K562 (cell line): ENCODE results near the gene PLAC8. TPM values are rescaled to one million over a fixed set of nuclear protein-coding genes. Genes with fewer than 3 reads are reported as not detected.
A peak's percentile ranks its signal among the peaks of the same experiment; 100 is the strongest.
"Not testable (repeated sequence)": the region's sequence is repeated elsewhere in the genome, so short reads cannot be mapped to it uniquely, and the experiment has no call there.

Source experiments
- ATAC-seq: fragments of 200-7000 bp; cut with Tn5 transposase; 3 replicates; pipeline ENCODE4 v1.9.1; 2020; ENCODE audit warnings: moderate library complexity
- BruUV-seq: library from RNA; stranded (reverse); fragments of 400-500 nt; replicated peaks from 2 replicates; lab custom pipeline; 2021; lab: Mats Ljungman, UMichigan
- CTCF ChIA-PET: fragments of 300-600 bp; formaldehyde crosslinking; extraction: SDS; loops from one replicate; lab custom pipeline; 2021; ENCODE audit warnings: low intra/inter-chr PET ratio; lab: Yijun Ruan, JAX
- POLR2A ChIA-PET: fragments of 300-600, 350-650 bp; sonication (Branson Sonifier 250); formaldehyde crosslinking; extraction: SDS; loops from one replicate; lab custom pipeline; 2021; ENCODE audit warnings: antibody characterized with exemption, inconsistent platforms; lab: Yijun Ruan, JAX
- DNase-seq, 4 experiments: peaks; one replicate each; pipeline versions ENCODE4 v3.0.0 to v3.0.0-alpha.2; 2011 to 2018; ENCODE audit warnings: low spot score in 3 of 4, mixed read lengths in 3 of 4; ENCODE audit errors: extremely low read depth in 1 of 4
- FAIRE-seq: peaks from 2 replicates; lab custom pipeline; 2011; peaks lifted over from hg19 to GRCh38; lab: Jason Lieb, UNC
- H2AFZ ChIP-seq: 2 replicates; pipeline ENCODE4 v1.6.0; 2011; ENCODE audit warnings: low read depth, low read length, control low read depth, inconsistent platforms
- H3K27ac ChIP-seq: fragments of 200-600 bp; 3 replicates; pipeline ENCODE4 v1.8.0; 2011; ENCODE audit warnings: low read depth, mild to moderate bottlenecking, control low read depth, inconsistent platforms, low read length, moderate library complexity, mixed read lengths; ENCODE audit errors: extremely low read depth
- H3K27me3 ChIP-seq, 2 experiments: fragments of 300-600 bp in 1 of 2; 2 replicates in 1 of 2; 3 replicates in 1 of 2; pipeline versions ENCODE4 v1.6.0 to v1.8.0; 2011; ENCODE audit warnings: inconsistent platforms in 2 of 2, low read length in 2 of 2, mild to moderate bottlenecking in 1 of 2, mixed read lengths in 1 of 2, moderate library complexity in 1 of 2; ENCODE audit not compliant: control insufficient read depth in 2 of 2, insufficient read depth in 2 of 2
- H3K36me3 ChIP-seq: fragments of 300-600 bp; 3 replicates; pipeline ENCODE4 v1.8.0; 2011; ENCODE audit warnings: mild to moderate bottlenecking, low read length, inconsistent platforms; ENCODE audit not compliant: control insufficient read depth, insufficient read depth
- H3K4me1 ChIP-seq, 2 experiments: fragments of 200-600 bp in 1 of 2; replicated peaks in 1 of 2; 2 replicates in 1 of 2; 3 replicates in 1 of 2; pipeline versions ENCODE4 v1.5.1 to v1.8.0; 2011; ENCODE audit warnings: inconsistent platforms in 2 of 2, low read length in 2 of 2, mild to moderate bottlenecking in 1 of 2, mixed read lengths in 1 of 2, moderate library complexity in 1 of 2; ENCODE audit not compliant: control insufficient read depth in 2 of 2, insufficient read depth in 2 of 2
- H3K4me2 ChIP-seq: 2 replicates; pipeline ENCODE4 v1.6.1; 2011; ENCODE audit warnings: low read length, control low read depth, inconsistent platforms, mixed read lengths; ENCODE audit not compliant: insufficient read depth
- H3K4me3 ChIP-seq: fragments of 200-600 bp; sonication (generic), shearing (Covaris generic); 2 replicates; pipeline ENCODE4 v1.5.1; 2016; ENCODE audit warnings: control low read depth, inconsistent platforms
- H3K79me2 ChIP-seq: fragments of 200-600 bp; 3 replicates; pipeline ENCODE4 v1.8.0; 2011; ENCODE audit warnings: low read length, inconsistent platforms; ENCODE audit not compliant: control insufficient read depth, insufficient read depth
- H3K9ac ChIP-seq, 2 experiments: 2 replicates each; pipeline versions ENCODE4 v1.6.0 to v1.6.1; 2011; ENCODE audit warnings: low read depth in 2 of 2, low read length in 2 of 2, control low read depth in 1 of 2, inconsistent platforms in 1 of 2, mild to moderate bottlenecking in 1 of 2, mixed read lengths in 1 of 2; ENCODE audit not compliant: insufficient read depth in 1 of 2
- H3K9me1 ChIP-seq: one replicate; pipeline ENCODE4 v1.6.0; 2011; ENCODE audit warnings: inconsistent platforms, mild to moderate bottlenecking, low read length, moderate library complexity; ENCODE audit not compliant: control insufficient read depth, insufficient read depth
- H3K9me3 ChIP-seq: replicated peaks from 2 replicates; pipeline ENCODE4 v1.5.1; 2011; ENCODE audit warnings: low read depth, low read length, inconsistent platforms; ENCODE audit not compliant: control insufficient read depth, insufficient read depth
- H4K20me1 ChIP-seq: replicated peaks from 2 replicates; pipeline ENCODE4 v1.6.1; 2011; ENCODE audit warnings: low read length, inconsistent platforms, mixed read lengths; ENCODE audit not compliant: control insufficient read depth, insufficient read depth
- CTCF ChIP-seq, 3 experiments: IDR thresholded peaks in 2 of 3; conservative IDR thresholded peaks in 1 of 3; 2 replicates each; pipeline ENCODE4 v1.5.1; 2011 to 2012; ENCODE audit warnings: low read length in 3 of 3, mild to moderate bottlenecking in 3 of 3, control low read depth in 2 of 3, improper control_type of control experiment in 1 of 3, inconsistent platforms in 1 of 3, low read depth in 1 of 3, mixed read lengths in 1 of 3, moderate library complexity in 1 of 3; ENCODE audit not compliant: insufficient read depth in 2 of 3
- ZNF121 ChIP-seq: sonication (generic); formaldehyde crosslinking; conservative IDR thresholded peaks from 2 replicates; pipeline ENCODE4 v1.8.0; 2022; ENCODE audit warnings: missing genetic modification reagents
- ZNF41 ChIP-seq: fragments of 250-450 bp; sonication (Bioruptor Pico); conservative IDR thresholded peaks from 2 replicates; pipeline ENCODE4 v1.4.0; 2020; ENCODE audit warnings: mild to moderate bottlenecking
- WGBS: fragments of 100-300 bp; shearing (Covaris generic); methylation state at CpG from one replicate; pipeline ENCODE4 v1.1.6; 2016; ENCODE audit warnings: low coverage, mixed read lengths; ENCODE audit not compliant: insufficient coverage; ENCODE audit errors: missing lambda C conversion rate; 5-methylcytosine and 5-hydroxymethylcytosine counted together
- in situ Hi-C: fragments of 300-500 bp; cut with MboI; formaldehyde crosslinking; loops from 4 replicates; pipeline ENCODE4 v1.15.0; 2018; ENCODE audit warnings: inconsistent platforms, mixed read lengths
- intact Hi-C: fragments of 100-400 bp; cut with micrococcal nuclease; formaldehyde crosslinking; loops from 2 replicates; pipeline ENCODE4 v1.14.2; 2022
- polyA plus RNA-seq, 8 experiments: library from polyadenylated mRNA; depleted of rRNA in 4 of 8; stranded (reverse) in 5 of 8; unstranded in 3 of 8; fragments of >200 nt; fragmentation: Nextera tagmentation in 2 of 8; fragmentation: Illumina TruSeq in 1 of 8; extraction: Ambion mirVana in 2 of 8; extraction: Trizol in 1 of 8; gene quantifications; 2 replicates each; pipeline versions ENCODE4 v1.2.1 to v1.2.3, GENCODE V29; 2011 to 2014; ENCODE audit warnings: inconsistent platforms in 1 of 8, missing spikeins in 1 of 8
- total RNA-seq, 7 experiments: library from RNA; depleted of rRNA in 6 of 7; stranded (reverse); fragments of >200 nt in 6 of 7; fragmentation: Illumina TruSeq in 2 of 7; extraction: Trizol in 2 of 7; gene quantifications; 2 replicates each; pipeline versions ENCODE4 v1.2.1 to v1.2.3, GENCODE V29; 2011 to 2021; ENCODE audit warnings: low replicate concordance in 1 of 7

The PLAC8 gene
- total and polyA plus RNA-seq, 9 of the 15 experiments (the other 6 are each of a cell fraction or from before 2014, with no cell fraction given) = 0.27 to 0.51 TPM; not detected in 7

- H3K4me1 ChIP-seq, H3K9me3 ChIP-seq, H4K20me1 ChIP-seq, in situ Hi-C loops, intact Hi-C loops, H3K9me1 ChIP-seq, H3K9ac ChIP-seq, BruUV-seq, H3K27me3 ChIP-seq, POLR2A ChIA-PET, FAIRE-seq, CTCF ChIA-PET, H3K4me2 ChIP-seq, ATAC-seq, H3K4me3 ChIP-seq, H2AFZ ChIP-seq, H3K27ac ChIP-seq, DNase-seq: not testable (repeated sequence)
- Histone ChIP-seq H3K36me3 (peaks cover 13% of the 10 kb centered on the region; the same call in 1 of the 3 replicates), H3K79me2 (peaks cover 56% of the 10 kb centered on the region)
- TF ChIP-seq ZNF121 (CRISPR knock-in tag) = peak; percentile 76
- 89% methylated on average over 1 of the region's 2 CpGs for WGBS
Measured at GRCh38 chr4:83043157-83043556, 71.4 kb downstream of the PLAC8 start.

GRCh38 chr4:83040269-83040668, 74.3 kb downstream of the PLAC8 start:
- Histone ChIP-seq H3K79me2 (peaks cover 78% of the 10 kb centered on the region), H3K36me3 (peaks cover 2% of the 10 kb centered on the region; the same call in 2 of the 3 replicates), H3K9me1 (no peaks in the 10 kb centered on the region), H3K4me2 (no peak overlapping the region), H3K4me1 (peaks cover 6 to 12% of the 10 kb centered on the region in 2 experiments; a peak in 4 of 5 replicates), H3K27me3 (no peaks in the 10 kb centered on the region), H3K9ac (no peak overlapping the region), H4K20me1 (no peaks in the 10 kb centered on the region), H3K4me3 (no peak overlapping the region), H3K9me3 (no peaks in the 10 kb centered on the region), H3K27ac (no peak overlapping the region), H2AFZ (no peak overlapping the region)
- in situ Hi-C loops = no loop called here
- ChIA-PET CTCF (no interaction called here), POLR2A (interaction anchor here (0.6 kb wide), 2 partner anchors 14 to 178 kb away, joined by 3 read pairs; no protein-coding TSS in a partner anchor)
- no peak for DNase-seq
- intact Hi-C loops = no loop called here
- BruUV-seq = no TSS peak
- TF ChIP-seq ZNF41 (CRISPR knock-in tag) (no peak), CTCF (IDR thresholded peaks at IDR 0.05 in 2 of 3, conservative IDR thresholded peaks at IDR 0.05 in 1 of 3; ENCODE audit: insufficient read depth in 2 of 3, low read depth in 1 of 3, low read length in 3 of 3) (0 out of 6 replicates have a peak, but pooled peaks of 1 of the 3 experiments have one; percentile 20)
- WGBS = 74% methylated on average over 3 of the region's 3 CpGs
- no peak for ATAC-seq
- no peak for FAIRE-seq

Other genes with a start within 250 kb of the PLAC8 start
- gene SEC31A, start 223.6 kb downstream of the PLAC8 start, total RNA-seq (2014; rRNA removed) = 78.9 and 96.2 TPM in 2 replicates
- gene SEC31A, start 223.6 kb downstream of the PLAC8 start, total RNA-seq (2014; rRNA removed; fragmentation: Illumina TruSeq; extraction: Trizol) = 177 and 187 TPM in 2 replicates
- gene SEC31A, start 223.6 kb downstream of the PLAC8 start, total RNA-seq (2015; rRNA removed; fragmentation: Illumina TruSeq; extraction: Trizol) = 176 and 190 TPM in 2 replicates
- 173 and 174 TPM in 2 replicates for gene SEC31A, start 223.6 kb downstream of the PLAC8 start, total RNA-seq (2021)
- 224 and 255 TPM in 2 replicates for gene SEC31A, start 223.6 kb downstream of the PLAC8 start, polyA plus RNA-seq (2011; rRNA removed)
- 186 and 241 TPM in 2 replicates for gene SEC31A, start 223.6 kb downstream of the PLAC8 start, polyA plus RNA-seq (2014; fragmentation: Illumina TruSeq; extraction: Trizol)
- gene SEC31A, start 223.6 kb downstream of the PLAC8 start, polyA plus RNA-seq (2014; fragmentation: Nextera tagmentation; extraction: Ambion mirVana) = 100 to 1,000 TPM; 106 to 142 TPM
- 117 and 131 TPM in 2 replicates for gene SEC31A, start 223.6 kb downstream of the PLAC8 start, polyA plus RNA-seq (2014; rRNA removed)
- 3.4 and 4.7 TPM in 2 replicates for gene THAP9, start 214.0 kb downstream of the PLAC8 start, total RNA-seq (2014; rRNA removed)
- 5.8 and 6.6 TPM in 2 replicates for gene THAP9, start 214.0 kb downstream of the PLAC8 start, total RNA-seq (2014; rRNA removed; fragmentation: Illumina TruSeq; extraction: Trizol)
- 5.8 and 7.0 TPM in 2 replicates for gene THAP9, start 214.0 kb downstream of the PLAC8 start, total RNA-seq (2015; rRNA removed; fragmentation: Illumina TruSeq; extraction: Trizol)
- 4.5 and 5.4 TPM in 2 replicates for gene THAP9, start 214.0 kb downstream of the PLAC8 start, total RNA-seq (2021)
- gene THAP9, start 214.0 kb downstream of the PLAC8 start, polyA plus RNA-seq (2011; rRNA removed) = 6.0 and 6.9 TPM in 2 replicates
- 3.7 and 3.8 TPM in 2 replicates for gene THAP9, start 214.0 kb downstream of the PLAC8 start, polyA plus RNA-seq (2014; fragmentation: Illumina TruSeq; extraction: Trizol)
- 1 to 10 TPM; 4.8 to 5.6 TPM for gene THAP9, start 214.0 kb downstream of the PLAC8 start, polyA plus RNA-seq (2014; fragmentation: Nextera tagmentation; extraction: Ambion mirVana)
- 3.4 and 5.4 TPM in 2 replicates for gene THAP9, start 214.0 kb downstream of the PLAC8 start, polyA plus RNA-seq (2014; rRNA removed)
- 14.3 and 15.4 TPM in 2 replicates for gene LIN54, start 103.9 kb downstream of the PLAC8 start, total RNA-seq (2014; rRNA removed)
- 19.4 and 22.2 TPM in 2 replicates for gene LIN54, start 103.9 kb downstream of the PLAC8 start, total RNA-seq (2014; rRNA removed; fragmentation: Illumina TruSeq; extraction: Trizol)
- 21.4 and 22.5 TPM in 2 replicates for gene LIN54, start 103.9 kb downstream of the PLAC8 start, total RNA-seq (2015; rRNA removed; fragmentation: Illumina TruSeq; extraction: Trizol)
- gene LIN54, start 103.9 kb downstream of the PLAC8 start, total RNA-seq (2021) = 15.8 and 17.7 TPM in 2 replicates
- 17.3 and 22.2 TPM in 2 replicates for gene LIN54, start 103.9 kb downstream of the PLAC8 start, polyA plus RNA-seq (2011; rRNA removed)
- 15.4 and 16.8 TPM in 2 replicates for gene LIN54, start 103.9 kb downstream of the PLAC8 start, polyA plus RNA-seq (2014; fragmentation: Illumina TruSeq; extraction: Trizol)
- 1 to 10 TPM; 2.2 to 2.5 TPM for gene LIN54, start 103.9 kb downstream of the PLAC8 start, polyA plus RNA-seq (2014; fragmentation: Nextera tagmentation; extraction: Ambion mirVana)
- 11.6 and 13.7 TPM in 2 replicates for gene LIN54, start 103.9 kb downstream of the PLAC8 start, polyA plus RNA-seq (2014; rRNA removed)
- 46.6 and 67.8 TPM in 2 replicates for gene COPS4, start 79.5 kb downstream of the PLAC8 start, total RNA-seq (2014; rRNA removed)
- 69.9 and 76.0 TPM in 2 replicates for gene COPS4, start 79.5 kb downstream of the PLAC8 start, total RNA-seq (2014; rRNA removed; fragmentation: Illumina TruSeq; extraction: Trizol)
- 67.9 and 70.9 TPM in 2 replicates for gene COPS4, start 79.5 kb downstream of the PLAC8 start, total RNA-seq (2015; rRNA removed; fragmentation: Illumina TruSeq; extraction: Trizol)
- gene COPS4, start 79.5 kb downstream of the PLAC8 start, total RNA-seq (2021) = 44.7 and 48.6 TPM in 2 replicates
- 59.4 and 77.9 TPM in 2 replicates for gene COPS4, start 79.5 kb downstream of the PLAC8 start, polyA plus RNA-seq (2011; rRNA removed)
- gene COPS4, start 79.5 kb downstream of the PLAC8 start, polyA plus RNA-seq (2014; fragmentation: Illumina TruSeq; extraction: Trizol) = 82.4 and 82.7 TPM in 2 replicates
- gene COPS4, start 79.5 kb downstream of the PLAC8 start, polyA plus RNA-seq (2014; fragmentation: Nextera tagmentation; extraction: Ambion mirVana) = 100 to 1,000 TPM; 171 to 180 TPM
- 57.5 and 78.4 TPM in 2 replicates for gene COPS4, start 79.5 kb downstream of the PLAC8 start, polyA plus RNA-seq (2014; rRNA removed)
- 8.5 and 10.4 TPM in 2 replicates for gene COQ2, start 170.1 kb upstream of the PLAC8 start, total RNA-seq (2014; rRNA removed)
- 11.8 and 13.6 TPM in 2 replicates for gene COQ2, start 170.1 kb upstream of the PLAC8 start, total RNA-seq (2014; rRNA removed; fragmentation: Illumina TruSeq; extraction: Trizol)
- 11.9 TPM in 2 replicates for gene COQ2, start 170.1 kb upstream of the PLAC8 start, total RNA-seq (2015; rRNA removed; fragmentation: Illumina TruSeq; extraction: Trizol)
- 11.1 and 11.6 TPM in 2 replicates for gene COQ2, start 170.1 kb upstream of the PLAC8 start, total RNA-seq (2021)
- 8.9 and 13.5 TPM in 2 replicates for gene COQ2, start 170.1 kb upstream of the PLAC8 start, polyA plus RNA-seq (2011; rRNA removed)
- gene COQ2, start 170.1 kb upstream of the PLAC8 start, polyA plus RNA-seq (2014; fragmentation: Illumina TruSeq; extraction: Trizol) = 11.4 and 13.4 TPM in 2 replicates
- 1 to 10 TPM; 1.9 to 2.9 TPM for gene COQ2, start 170.1 kb upstream of the PLAC8 start, polyA plus RNA-seq (2014; fragmentation: Nextera tagmentation; extraction: Ambion mirVana)
- 12.9 and 13.2 TPM in 2 replicates for gene COQ2, start 170.1 kb upstream of the PLAC8 start, polyA plus RNA-seq (2014; rRNA removed)
- gene HPSE, start 220.1 kb upstream of the PLAC8 start, total RNA-seq (2014; rRNA removed) = 0.04 and 0.14 TPM in 2 replicates
- gene HPSE, start 220.1 kb upstream of the PLAC8 start, total RNA-seq (2014; rRNA removed; fragmentation: Illumina TruSeq; extraction: Trizol) = 0.15 and 0.26 TPM in 2 replicates
- gene HPSE, start 220.1 kb upstream of the PLAC8 start, total RNA-seq (2015; rRNA removed; fragmentation: Illumina TruSeq; extraction: Trizol) = 0.15 TPM in 1 of 2 replicates, not detected in the other
- 0.20 and 0.22 TPM in 2 replicates for gene HPSE, start 220.1 kb upstream of the PLAC8 start, total RNA-seq (2021)
- gene HPSE, start 220.1 kb upstream of the PLAC8 start, polyA plus RNA-seq (2011; rRNA removed) = 0.14 and 0.42 TPM in 2 replicates
- gene HPSE, start 220.1 kb upstream of the PLAC8 start, polyA plus RNA-seq (2014; fragmentation: Illumina TruSeq; extraction: Trizol) = 0.06 and 0.08 TPM in 2 replicates
- under 1 TPM; 0.01 to 0.04 TPM for gene HPSE, start 220.1 kb upstream of the PLAC8 start, polyA plus RNA-seq (2014; fragmentation: Nextera tagmentation; extraction: Ambion mirVana)
- gene HPSE, start 220.1 kb upstream of the PLAC8 start, polyA plus RNA-seq (2014; rRNA removed) = 0.29 TPM in 1 of 2 replicates, not detected in the other